HCT116 (cell line): ENCODE results near the gene RALGPS1. TPM values are rescaled to one million over a fixed set of nuclear protein-coding genes. Genes with fewer than 3 reads are reported as not detected.

Experiments
- ATAC-seq: fragments of 200-7000 bp; cut with Tn5 transposase; 2 replicates; pipeline ENCODE4 v1.9.1; 2020; ENCODE audit warnings: mild to moderate bottlenecking, moderate library complexity
- BruUV-seq: library from RNA; stranded (reverse); fragments of 400-500 nt; replicated peaks from 2 replicates; lab custom pipeline; 2021; lab: Mats Ljungman, UMichigan
- CTCF ChIA-PET: fragments of 300-600 bp; sonication (Branson Sonifier 250); formaldehyde crosslinking; loops from one replicate; lab custom pipeline; 2021; ENCODE audit warnings: antibody characterized with exemption; lab: Charles Lee
- POLR2A ChIA-PET: fragments of 300-600, 350-600 bp; sonication (Branson Sonifier 250); formaldehyde crosslinking; loops from one replicate; lab custom pipeline; 2021; ENCODE audit warnings: antibody characterized with exemption; lab: Charles Lee
- RAD21 ChIA-PET, 2 experiments: fragments of 300-600 bp; sonication (Branson Sonifier 250); formaldehyde crosslinking; loops; one replicate each; lab custom pipeline; 2023; ENCODE audit warnings: low total read pairs in 2 of 2; ENCODE audit not compliant: uncharacterized antibody in 2 of 2, unreplicated experiment in 2 of 2, low non-redundant PET in 1 of 2; lab: Charles Lee
- DNase-seq: peaks from one replicate; pipeline ENCODE4 v3.0.0-alpha.2; 2010; ENCODE audit warnings: low read depth, low spot score
- H2AFZ ChIP-seq: fragments of 200-600 bp; shearing (Covaris generic), sonication (generic); 2 replicates; pipeline ENCODE4 v1.6.1; 2017; ENCODE audit warnings: low read depth, mixed run types, mixed read lengths, antibody characterized with exemption, low read length; ENCODE audit not compliant: poor library complexity, severe bottlenecking
- H3K27ac ChIP-seq: 2 replicates; pipeline ENCODE4 v1.5.1; 2012; ENCODE audit warnings: low read depth, low read length
- H3K27me3 ChIP-seq: fragments of 200-600 bp; sonication (generic); 2 replicates; pipeline ENCODE4 v1.6.1; 2016; ENCODE audit warnings: mixed run types, low read length, mixed read lengths; ENCODE audit not compliant: insufficient read depth
- H3K36me3 ChIP-seq, 2 experiments: fragments of 200-500 bp in 1 of 2; fragments of 200-600 bp in 1 of 2; sonication (Bioruptor generic) in 1 of 2; sonication (generic) in 1 of 2; 2 replicates each; pipeline versions ENCODE4 v1.5.1 to v1.6.1; 2014 to 2016; ENCODE audit warnings: low read length in 2 of 2, inconsistent platforms in 1 of 2, mixed read lengths in 1 of 2, mixed run types in 1 of 2; ENCODE audit not compliant: insufficient read depth in 2 of 2, control insufficient read depth in 1 of 2
- H3K4me1 ChIP-seq, 2 experiments: fragments of 200-600 bp in 1 of 2; sonication (generic) in 1 of 2; 2 replicates each; pipeline versions ENCODE4 v1.5.1 to v1.6.1; 2012 to 2017; ENCODE audit warnings: low read length in 2 of 2, inconsistent platforms in 1 of 2, mild to moderate bottlenecking in 1 of 2, mixed read lengths in 1 of 2, mixed run types in 1 of 2, moderate library complexity in 1 of 2; ENCODE audit not compliant: insufficient read depth in 2 of 2, control insufficient read depth in 1 of 2
- H3K4me2 ChIP-seq: fragments of 200-600 bp; sonication (generic); 2 replicates; pipeline ENCODE4 v1.6.1; 2017; ENCODE audit warnings: mixed run types, low read length, mixed read lengths
- H3K4me3 ChIP-seq, 2 experiments: fragments of 200-600 bp in 1 of 2; sonication (generic) in 1 of 2; replicated peaks in 1 of 2; 2 replicates each; pipeline ENCODE4 v1.5.1; 2011 to 2016; ENCODE audit warnings: low read length in 2 of 2, control low read depth in 1 of 2, low read depth in 1 of 2, mild to moderate bottlenecking in 1 of 2, mixed read lengths in 1 of 2, mixed run types in 1 of 2
- H3K79me2 ChIP-seq: fragments of 200-600 bp; sonication (generic); 2 replicates; pipeline ENCODE4 v1.6.1; 2017; ENCODE audit warnings: mild to moderate bottlenecking, mixed run types, low read length, moderate library complexity, mixed read lengths; ENCODE audit not compliant: insufficient read depth
- H3K9ac ChIP-seq: fragments of 200-600 bp; sonication (generic); 2 replicates; pipeline ENCODE4 v1.6.1; 2016; ENCODE audit warnings: low read length, mixed read lengths
- H3K9me2 ChIP-seq: fragments of 200-600 bp; sonication (generic), shearing (Covaris generic); 2 replicates; pipeline ENCODE4 v1.6.1; 2017; ENCODE audit warnings: mixed run types, mild to moderate bottlenecking, moderate library complexity; ENCODE audit not compliant: insufficient read depth
- H3K9me3 ChIP-seq, 2 experiments: fragments of 200-500 bp in 1 of 2; fragments of 200-600 bp in 1 of 2; sonication (Bioruptor generic) in 1 of 2; sonication (generic) in 1 of 2; 2 replicates each; pipeline ENCODE4 v1.6.1; 2014 to 2017; ENCODE audit warnings: low read length in 2 of 2, mixed read lengths in 2 of 2, inconsistent platforms in 1 of 2, low read depth in 1 of 2, mild to moderate bottlenecking in 1 of 2, mixed run types in 1 of 2, moderate library complexity in 1 of 2; ENCODE audit not compliant: control insufficient read depth in 1 of 2, insufficient read depth in 1 of 2
- H4K20me1 ChIP-seq: fragments of 200-600 bp; sonication (generic), shearing (Covaris generic); 2 replicates; pipeline ENCODE4 v1.6.1; 2017; ENCODE audit warnings: mixed run types, mild to moderate bottlenecking, moderate library complexity; ENCODE audit not compliant: insufficient read depth
- ATF3 ChIP-seq: IDR thresholded peaks from 2 replicates; pipeline ENCODE4 v1.6.1; 2012
- CBX3 ChIP-seq: IDR thresholded peaks from 2 replicates; pipeline ENCODE4 v1.6.1; 2012; ENCODE audit warnings: low read depth
- ELF1 ChIP-seq: IDR thresholded peaks from 2 replicates; pipeline ENCODE4 v1.6.1; 2012; ENCODE audit warnings: low read depth, borderline replicate concordance
- EZH2 ChIP-seq: fragments of 200-600 bp; sonication (generic); IDR thresholded peaks from 2 replicates; pipeline ENCODE4 v1.6.1; 2017; ENCODE audit warnings: antibody characterized with exemption, mixed run types
- JUND ChIP-seq: IDR thresholded peaks from 2 replicates; pipeline ENCODE4 v1.6.1; 2012
- POLR2A ChIP-seq: IDR thresholded peaks from 2 replicates; pipeline ENCODE4 v1.7.0; 2011; ENCODE audit warnings: borderline replicate concordance; ENCODE audit not compliant: insufficient read depth, insufficient read length; ENCODE audit errors: extremely low read depth
- SIN3A ChIP-seq: IDR thresholded peaks from 2 replicates; pipeline ENCODE4 v1.6.1; 2012; ENCODE audit warnings: low read depth
- SP1 ChIP-seq: IDR thresholded peaks from 2 replicates; pipeline ENCODE4 v1.6.1; 2012; ENCODE audit warnings: low read depth
- TCF7L2 ChIP-seq: IDR thresholded peaks from 2 replicates; pipeline ENCODE4 v1.7.0; 2011; ENCODE audit warnings: borderline replicate concordance, inconsistent platforms; ENCODE audit not compliant: insufficient read depth, insufficient read length; ENCODE audit errors: extremely low read depth
- YY1 ChIP-seq: IDR thresholded peaks from 2 replicates; pipeline ENCODE4 v1.6.1; 2011; ENCODE audit warnings: low read length, low read depth, moderate library complexity, mild to moderate bottlenecking; ENCODE audit not compliant: insufficient replicate concordance; ENCODE audit errors: extremely low read depth
- intact Hi-C: fragments of 100-400 bp; cut with micrococcal nuclease; formaldehyde crosslinking; loops from 2 replicates; pipeline ENCODE4 v1.10.0; 2022
- total RNA-seq: library from RNA; stranded (reverse); gene quantifications from one replicate; pipeline ENCODE4 v1.2.1, GENCODE V29; 2021; ENCODE audit not compliant: unreplicated experiment
- TF ChIP-seq, protein P1 (sequence below): IDR thresholded peaks from 2 replicates; pipeline ENCODE4 v1.6.1; 2011; ENCODE audit warnings: mild to moderate bottlenecking, low read length, moderate library complexity; ENCODE audit not compliant: insufficient replicate concordance; ENCODE audit errors: extremely low read depth

RALGPS1 gene
- total RNA-seq, 1 experiment from 2014 or later = 7.6 TPM

GRCh38 chr9:127020802-127021078 lies 106.2 kb downstream of the RALGPS1 start:
- Histone ChIP-seq H2AFZ (no peak overlapping the region), H3K4me1 (peaks cover 0 to 10% of the 10 kb centered on the region in 2 experiments; a peak in 2 of 4 replicates), H4K20me1 (no peaks in the 10 kb centered on the region), H3K9me3 (no peaks in the 10 kb centered on the region), H3K9me2 (no peaks in the 10 kb centered on the region), H3K27ac (no peak overlapping the region), H3K4me3 (no peak overlapping the region), H3K4me2 (no peak overlapping the region), H3K27me3 (no peaks in the 10 kb centered on the region), H3K36me3 (no peaks in the 10 kb centered on the region), H3K79me2 (no peaks in the 10 kb centered on the region), H3K9ac (no peak overlapping the region)
- no peak for DNase-seq
- ChIA-PET CTCF (no interaction called here), POLR2A (no interaction called here), RAD21 (no interaction called here)
- intact Hi-C loops = no loop called here
- BruUV-seq = no TSS peak
- ATAC-seq = no peak
- TF ChIP-seq EZH2 = no peak
- TF ChIP-seq YY1 = no peak

GRCh38 chr9:127021664-127022363 lies 107.2 kb downstream of the RALGPS1 start:
- intact Hi-C loops = no loop called here
- H3K4me1 ChIP-seq = peaks cover 0 to 10% of the 10 kb centered on the region in 2 experiments; a peak in 2 of 4 replicates
- BruUV-seq = no TSS peak
- no peak overlapping the region for H3K9ac ChIP-seq
- no peak overlapping the region for H3K4me3 ChIP-seq
- H4K20me1 ChIP-seq = no peaks in the 10 kb centered on the region
- no peaks in the 10 kb centered on the region for H3K9me2 ChIP-seq
- no peaks in the 10 kb centered on the region for H3K36me3 ChIP-seq
- ChIA-PET POLR2A (no interaction called here), CTCF (no interaction called here), RAD21 (no interaction called here)
- H3K79me2 ChIP-seq = no peaks in the 10 kb centered on the region
- no peak overlapping the region for H2AFZ ChIP-seq
- DNase-seq = no peak
- H3K27ac ChIP-seq = no peak overlapping the region
- ATAC-seq = no peak
- H3K4me2 ChIP-seq = no peak overlapping the region
- no peaks in the 10 kb centered on the region for H3K27me3 ChIP-seq
- TF ChIP-seq SP1 (no peak), CBX3 (no peak), ATF3 (no peak), ELF1 (no peak), EZH2 (no peak), TCF7L2 (no peak), JUND (no peak), POLR2A (no peak), SIN3A (no peak)
- TF ChIP-seq, protein P1, sequence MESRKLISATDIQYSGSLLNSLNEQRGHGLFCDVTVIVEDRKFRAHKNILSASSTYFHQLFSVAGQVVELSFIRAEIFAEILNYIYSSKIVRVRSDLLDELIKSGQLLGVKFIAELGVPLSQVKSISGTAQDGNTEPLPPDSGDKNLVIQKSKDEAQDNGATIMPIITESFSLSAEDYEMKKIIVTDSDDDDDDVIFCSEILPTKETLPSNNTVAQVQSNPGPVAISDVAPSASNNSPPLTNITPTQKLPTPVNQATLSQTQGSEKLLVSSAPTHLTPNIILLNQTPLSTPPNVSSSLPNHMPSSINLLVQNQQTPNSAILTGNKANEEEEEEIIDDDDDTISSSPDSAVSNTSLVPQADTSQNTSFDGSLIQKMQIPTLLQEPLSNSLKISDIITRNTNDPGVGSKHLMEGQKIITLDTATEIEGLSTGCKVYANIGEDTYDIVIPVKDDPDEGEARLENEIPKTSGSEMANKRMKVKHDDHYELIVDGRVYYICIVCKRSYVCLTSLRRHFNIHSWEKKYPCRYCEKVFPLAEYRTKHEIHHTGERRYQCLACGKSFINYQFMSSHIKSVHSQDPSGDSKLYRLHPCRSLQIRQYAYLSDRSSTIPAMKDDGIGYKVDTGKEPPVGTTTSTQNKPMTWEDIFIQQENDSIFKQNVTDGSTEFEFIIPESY = no peak
- H3K9me3 ChIP-seq = no peaks in the 10 kb centered on the region
